Tibial artery (tissue), 4 donors: Measurements from ENCODE around the gene KCNJ1.

Experiments used
- DNase-seq, 2 donors: peaks; one replicate each; pipeline ENCODE4 v3.0.0-alpha.2; 2019
- H3K27ac ChIP-seq, 2 donors: fragments of 200-600 bp; sonication (generic) in 1 of 2; 1 replicate in 1 of 2; 2 replicates in 1 of 2; pipeline ENCODE4 v1.5.1; 2018 to 2019; ENCODE audit warnings: mild to moderate bottlenecking in 1 of 2
- H3K27me3 ChIP-seq, 2 donors: fragments of 200-600 bp; sonication (generic) in 1 of 2; one replicate each; pipeline versions ENCODE4 v1.5.1 to v1.6.0; 2016 to 2019
- H3K36me3 ChIP-seq, 3 donors: fragments of 200-600 bp; sonication (generic) in 2 of 3; one replicate each; pipeline ENCODE4 v1.5.1; 2016 to 2019; ENCODE audit warnings: mild to moderate bottlenecking in 2 of 3
- H3K4me1 ChIP-seq, 4 donors: fragments of 200-600 bp; sonication (generic) in 2 of 4; 1 replicate in 3 of 4; 2 replicates in 1 of 4; pipeline ENCODE4 v1.5.1; 2016 to 2019
- H3K4me3 ChIP-seq, 2 donors: fragments of 200-600 bp; sonication (generic) in 1 of 2; 1 replicate in 1 of 2; 2 replicates in 1 of 2; pipeline ENCODE4 v1.5.1; 2018 to 2019; ENCODE audit warnings: mild to moderate bottlenecking in 2 of 2
- H3K9me3 ChIP-seq, 3 donors: fragments of 200-600 bp; sonication (generic) in 1 of 3; one replicate each; pipeline ENCODE4 v1.5.1; 2016 to 2019
- intact Hi-C: fragments of 100-400 bp; cut with DNase I; formaldehyde crosslinking; loops from one replicate; pipeline ENCODE4 v1.15.0; 2023; ENCODE audit warnings: low total_unique reads
- TF ChIP-seq, protein P1 (sequence below), 2 experiments: fragments of 200-600 bp in 1 of 2; fragments of 450-650 bp in 1 of 2; IDR thresholded peaks; one replicate each; pipeline ENCODE4 v1.5.1; 2017 to 2019; ENCODE audit warnings: antibody characterized with exemption in 2 of 2, mild to moderate bottlenecking in 1 of 2, moderate library complexity in 1 of 2

Gene KCNJ1

DNA sequence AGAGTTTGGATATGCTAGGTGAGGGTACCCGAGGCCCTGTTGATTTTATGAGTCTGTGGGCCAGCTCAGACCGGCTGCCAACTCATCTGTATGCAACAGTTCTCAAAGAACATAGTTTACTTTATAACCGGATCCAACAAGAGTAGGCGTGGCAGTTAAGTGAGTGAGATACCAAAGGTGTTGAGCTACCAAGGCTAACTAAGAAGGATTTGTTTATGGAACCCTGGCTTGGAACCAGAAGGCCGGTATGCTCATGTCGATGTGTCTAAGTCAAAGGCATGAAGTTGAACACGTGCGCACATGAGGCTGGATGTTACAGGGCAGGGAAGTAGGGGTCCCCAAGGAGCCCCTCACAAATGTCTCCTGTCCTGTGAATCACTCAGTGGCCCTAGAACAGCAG, at the start of gene KCNJ1:
Gene KCNJ1 (minus strand): TSS at position 20 of the 400 bp plus-strand sequence. CDS start 27,053 bp downstream, outside the sequence.
- H3K27me3 ChIP-seq: peaks cover 0 to 5% of the 10 kb centered on the region in 2 donors
- DNase-seq: no peak
- intact Hi-C loops: no loop called here
- TF ChIP-seq, protein P1, sequence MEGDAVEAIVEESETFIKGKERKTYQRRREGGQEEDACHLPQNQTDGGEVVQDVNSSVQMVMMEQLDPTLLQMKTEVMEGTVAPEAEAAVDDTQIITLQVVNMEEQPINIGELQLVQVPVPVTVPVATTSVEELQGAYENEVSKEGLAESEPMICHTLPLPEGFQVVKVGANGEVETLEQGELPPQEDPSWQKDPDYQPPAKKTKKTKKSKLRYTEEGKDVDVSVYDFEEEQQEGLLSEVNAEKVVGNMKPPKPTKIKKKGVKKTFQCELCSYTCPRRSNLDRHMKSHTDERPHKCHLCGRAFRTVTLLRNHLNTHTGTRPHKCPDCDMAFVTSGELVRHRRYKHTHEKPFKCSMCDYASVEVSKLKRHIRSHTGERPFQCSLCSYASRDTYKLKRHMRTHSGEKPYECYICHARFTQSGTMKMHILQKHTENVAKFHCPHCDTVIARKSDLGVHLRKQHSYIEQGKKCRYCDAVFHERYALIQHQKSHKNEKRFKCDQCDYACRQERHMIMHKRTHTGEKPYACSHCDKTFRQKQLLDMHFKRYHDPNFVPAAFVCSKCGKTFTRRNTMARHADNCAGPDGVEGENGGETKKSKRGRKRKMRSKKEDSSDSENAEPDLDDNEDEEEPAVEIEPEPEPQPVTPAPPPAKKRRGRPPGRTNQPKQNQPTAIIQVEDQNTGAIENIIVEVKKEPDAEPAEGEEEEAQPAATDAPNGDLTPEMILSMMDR (IDR thresholded peaks at IDR 0.05): no peak
- no peaks in the 10 kb centered on the region for H3K9me3 ChIP-seq
- H3K4me1 ChIP-seq: no peaks in the 10 kb centered on the region
- no peak within 1 kb of the TSS for H3K27ac ChIP-seq
- no peak within 1 kb of the TSS for H3K4me3 ChIP-seq
- no peaks in the 10 kb centered on the region for H3K36me3 ChIP-seq

DNA sequence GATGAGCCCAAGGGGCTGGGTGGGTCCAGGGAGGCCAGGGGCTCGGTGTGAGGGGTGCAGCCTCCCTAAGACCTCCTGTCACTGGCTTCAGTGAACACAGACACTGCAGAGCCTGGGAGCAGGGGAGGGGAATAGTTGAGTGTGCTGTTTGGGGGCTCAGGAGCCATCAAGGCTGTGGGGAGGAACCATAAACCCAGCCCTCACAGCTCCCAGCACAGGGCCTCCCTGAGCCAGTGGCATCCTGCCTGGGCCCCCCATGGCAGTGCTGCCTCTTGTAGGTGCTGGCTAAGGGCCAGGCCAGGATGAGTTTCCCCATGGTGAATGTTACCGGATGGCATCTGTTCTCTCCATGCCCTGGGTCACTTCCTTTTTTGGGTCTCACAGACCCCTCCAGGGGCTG, 49.6 kb upstream of the KCNJ1 start:
- intact Hi-C loops: no loop called here
- TF ChIP-seq, protein P1 (IDR thresholded peaks at IDR 0.05): no peak
- H3K4me1 ChIP-seq: no peaks in the 10 kb centered on the region
- H3K27ac ChIP-seq: no peak overlapping the region
- no peaks in the 10 kb centered on the region for H3K9me3 ChIP-seq
- no peaks in the 10 kb centered on the region for H3K36me3 ChIP-seq
- H3K27me3 ChIP-seq: no peaks in the 10 kb centered on the region
- DNase-seq: no peak
- no peak overlapping the region for H3K4me3 ChIP-seq

DNA sequence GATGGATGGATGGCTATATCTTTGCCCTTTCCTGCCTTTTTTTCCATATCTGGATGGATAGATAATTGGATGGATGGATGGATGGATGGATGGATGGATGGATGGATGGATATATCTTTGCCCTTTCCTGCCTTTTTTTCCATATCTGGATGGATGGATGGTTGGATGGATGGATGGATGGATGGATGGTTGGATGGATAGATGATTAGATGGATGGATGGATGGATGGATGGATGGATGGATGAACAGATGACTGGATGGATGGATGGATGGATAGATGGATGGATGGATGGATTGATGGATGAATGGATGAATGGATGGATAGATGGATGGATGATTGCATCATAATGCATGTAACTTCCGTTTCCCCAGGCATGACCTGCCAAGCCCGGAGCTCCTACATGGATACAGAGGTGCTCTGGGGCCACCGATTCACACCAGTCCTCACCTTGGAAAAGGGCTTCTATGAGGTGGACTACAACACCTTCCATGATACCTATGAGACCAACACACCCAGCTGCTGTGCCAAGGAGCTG, 49.0 kb upstream of the KCNJ1 start:
- intact Hi-C loops: no loop called here
- no peak for DNase-seq
- Histone ChIP-seq H3K36me3 (no peaks in the 10 kb centered on the region), H3K27ac (no peak overlapping the region), H3K4me1 (no peaks in the 10 kb centered on the region), H3K4me3 (no peak overlapping the region), H3K27me3 (no peaks in the 10 kb centered on the region), H3K9me3 (no peaks in the 10 kb centered on the region)
- TF ChIP-seq, protein P1 (IDR thresholded peaks at IDR 0.05): no peak

DNA sequence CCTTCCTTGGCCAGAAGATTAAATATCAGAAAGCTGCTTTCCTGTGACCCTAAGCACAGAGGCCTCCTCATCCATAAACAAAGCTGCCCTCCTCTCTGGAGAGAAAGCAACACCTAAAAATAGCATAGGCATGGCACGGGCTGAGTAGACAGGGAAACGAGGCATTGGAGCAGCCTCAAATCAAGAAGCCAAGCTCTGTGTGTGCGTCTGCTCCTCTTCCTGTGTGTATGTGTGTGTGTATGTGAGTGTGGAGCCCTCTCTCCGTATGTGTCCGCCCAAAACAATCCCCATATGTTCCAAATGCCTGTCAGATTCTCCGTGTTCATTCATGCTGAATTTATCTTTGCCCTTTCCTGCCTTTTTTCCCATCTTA, 48.0 kb upstream of the KCNJ1 start:
- intact Hi-C loops: no loop called here
- DNase-seq: no peak
- Histone ChIP-seq H3K36me3 (no peaks in the 10 kb centered on the region), H3K4me3 (no peak overlapping the region), H3K9me3 (no peaks in the 10 kb centered on the region), H3K27me3 (no peaks in the 10 kb centered on the region), H3K4me1 (no peaks in the 10 kb centered on the region), H3K27ac (no peak overlapping the region)
- TF ChIP-seq, protein P1 (IDR thresholded peaks at IDR 0.05): no peak

DNA sequence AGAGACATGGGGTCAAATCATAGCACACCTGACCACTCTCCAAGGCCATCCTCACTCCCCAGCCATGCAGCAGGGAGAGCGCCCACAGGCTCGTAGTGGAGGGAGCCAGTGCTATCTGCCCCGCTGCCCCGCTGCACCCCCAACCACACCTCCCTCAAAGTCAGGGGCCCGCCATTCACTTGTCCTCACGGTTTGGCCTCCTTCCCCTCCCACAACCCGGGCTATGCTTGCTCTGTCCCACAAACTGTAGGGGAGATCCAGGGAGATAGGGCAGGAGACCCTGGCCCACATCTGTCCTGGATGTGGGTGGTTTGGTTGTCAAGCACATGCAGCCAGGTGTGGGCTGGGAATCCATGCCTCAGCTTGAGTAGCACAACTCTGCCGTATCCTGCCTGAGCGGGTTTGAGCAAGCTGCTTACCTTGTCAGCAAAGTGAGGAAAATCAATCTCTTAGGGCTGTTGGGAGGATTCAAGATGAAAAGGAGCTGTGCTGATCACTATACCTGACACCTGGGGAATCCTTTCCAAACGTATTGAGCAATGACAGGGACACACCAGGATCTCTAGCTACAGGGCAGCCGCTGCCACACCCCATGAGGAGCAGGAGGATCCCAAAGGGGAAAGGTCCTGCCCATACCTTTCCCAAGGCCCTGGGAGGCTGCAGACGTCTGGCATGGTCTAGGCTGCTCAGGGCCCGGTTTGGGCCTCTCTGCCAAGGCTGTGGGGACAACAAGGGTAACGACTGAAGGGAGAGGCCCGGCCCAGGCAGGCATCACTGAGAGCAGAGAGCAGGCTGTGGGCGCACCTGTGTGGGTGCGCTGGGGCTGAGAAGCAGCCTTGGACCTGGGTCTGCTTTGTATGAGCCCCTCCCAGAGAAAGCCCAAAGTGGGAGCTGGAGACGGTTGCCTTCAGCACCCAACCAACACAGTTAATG, 47.4 kb upstream of the KCNJ1 start:
- no peak for DNase-seq
- intact Hi-C loops: no loop called here
- no peaks in the 10 kb centered on the region for H3K36me3 ChIP-seq
- no peaks in the 10 kb centered on the region for H3K27me3 ChIP-seq
- no peak overlapping the region for H3K4me3 ChIP-seq
- TF ChIP-seq, protein P1 (IDR thresholded peaks at IDR 0.05): no peak
- H3K9me3 ChIP-seq: no peaks in the 10 kb centered on the region
- H3K27ac ChIP-seq: no peak overlapping the region
- no peaks in the 10 kb centered on the region for H3K4me1 ChIP-seq
